Measurements from ENCODE around the gene B3GAT3.

Gene B3GAT3

GRCh38 chr11:62566247-62566646 is 55.5 kb downstream of the B3GAT3 start:
- TF ChIP-seq FOXP2 (optimal IDR thresholded peaks at IDR 0.05; ENCODE audit: borderline replicate concordance, extremely low read depth, extremely low read length, insufficient read depth) = no peak
- TF ChIP-seq POLR2AphosphoS5 (IDR thresholded peaks at IDR 0.05; ENCODE audit: low read depth, low read length) = 0 out of 2 replicates have a peak, but pooled peaks have one; percentile 9
